ENCODE results near the gene MEGF11.

DNA sequence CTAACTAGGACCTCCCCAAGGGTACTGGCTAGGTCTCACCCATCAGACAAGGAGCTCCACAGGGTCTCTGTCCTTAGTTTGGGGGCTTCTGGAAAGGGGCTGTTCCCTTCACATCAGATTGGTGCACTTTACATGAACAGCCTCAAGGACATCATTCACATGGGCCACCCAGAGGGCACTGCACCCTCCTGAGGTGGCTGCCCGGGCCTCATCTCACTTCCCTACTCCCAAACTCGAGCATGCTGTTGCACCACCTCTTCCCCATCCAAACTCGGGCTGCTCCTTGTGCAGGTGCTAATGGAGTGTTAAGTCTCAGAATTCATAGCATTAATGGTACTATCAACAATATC is 336.2 kb downstream of the MEGF11 start:
- no peak for TF ChIP-seq YY1 (IDR thresholded peaks at IDR 0.05; ENCODE audit: insufficient read depth, insufficient read length)
- no peak for TF ChIP-seq ZNF274 (IDR thresholded peaks at IDR 0.05; ENCODE audit: low read depth, low read length)
- no peak for TF ChIP-seq SUZ12 (IDR thresholded peaks at IDR 0.05; ENCODE audit: extremely low read depth, insufficient read depth, insufficient read length)
